Astrocyte (in vitro differentiated cells and primary cell): ENCODE results near the gene SIAH2.

Experiments
- CTCF ChIP-seq: IDR thresholded peaks from 2 replicates; pipeline ENCODE4 v1.5.1; 2011; ENCODE audit warnings: low read depth, mild to moderate bottlenecking, inconsistent platforms, low read length, moderate library complexity; ENCODE audit not compliant: insufficient read depth
- EZH2 ChIP-seq: IDR thresholded peaks from 2 replicates; pipeline ENCODE4 v1.6.1; 2012; ENCODE audit warnings: mild to moderate bottlenecking, low read length, inconsistent platforms; ENCODE audit not compliant: insufficient read depth

- TF ChIP-seq CTCF (no peak), EZH2 (no peak)
Observed at GRCh38 chr3:150800722-150801121, 37.8 kb upstream of the SIAH2 start.
